ENCODE measurements around the gene NACAD. TPM values are rescaled to one million over a fixed set of nuclear protein-coding genes. Genes with fewer than 3 reads are reported as not detected.
A peak's percentile ranks its signal among the peaks of the same experiment; 100 is the strongest.

The NACAD gene
- total and polyA plus RNA-seq, 2 of the 4 experiments (the other 2 are of a cell fraction): 0.54 to 2.2 TPM

DNA sequence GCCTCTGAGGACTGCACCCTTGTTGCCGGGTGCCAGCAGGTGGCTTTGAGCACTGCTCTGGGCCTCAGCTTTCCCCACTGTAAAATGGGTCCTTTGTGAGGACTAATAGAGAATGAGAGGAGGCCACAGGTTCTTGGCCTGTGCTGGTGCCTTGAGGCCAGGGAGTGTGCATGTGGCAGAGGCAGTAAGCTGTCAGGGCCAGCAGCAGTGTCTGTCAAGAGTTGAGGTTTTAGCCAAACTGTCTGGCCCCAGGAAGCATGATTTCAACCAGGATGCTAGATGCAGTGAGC, 13.5 kb downstream of the NACAD start:
- Histone ChIP-seq H3K4ac (ENCODE audit: low read depth, low read length) (no peak overlapping the region), H3K27me3 (ENCODE audit: control insufficient read depth, insufficient read depth, low read length) (no peaks in the 10 kb centered on the region), H2BK5ac (ENCODE audit: low read depth, low read length, poor library complexity, severe bottlenecking) (no peak overlapping the region), H4K5ac (ENCODE audit: low read depth, low read length) (no peak overlapping the region), H3K4me1 (ENCODE audit: control insufficient read depth, insufficient read depth, low read length) (no peaks in the 10 kb centered on the region), H4K20me1 (ENCODE audit: insufficient read depth, low read length) (peaks cover 4% of the 10 kb centered on the region; the same call in 1 of the 2 replicates), H4K91ac (ENCODE audit: insufficient read depth, low read depth, low read length) (no peak overlapping the region), H4K8ac (ENCODE audit: low read depth in 2 of 2, low read length in 2 of 2) (no peak overlapping the region), H2AFZ (replicated peaks; ENCODE audit: low read length, poor library complexity) (no peak overlapping the region), H3K9me3 (ENCODE audit: control insufficient read depth, insufficient read depth, low read length) (no peaks in the 10 kb centered on the region), H2BK15ac (ENCODE audit: low read depth, low read length) (no peak overlapping the region), H3K14ac (replicated peaks; ENCODE audit: low read depth, low read length) (no peak overlapping the region), H3K9me1 (ENCODE audit: insufficient read depth, low read length) (peaks cover 11% of the 10 kb centered on the region), H3K4me3 (ENCODE audit: insufficient read depth, low read depth, low read length) (no peak overlapping the region), H3K36me3 (ENCODE audit: control insufficient read depth, insufficient read depth, low read length) (peaks cover 63% of the 10 kb centered on the region), H3K79me1 (ENCODE audit: low read depth in 1 of 2, low read length in 2 of 2) (peaks cover 3 to 9% of the 10 kb centered on the region in 2 experiments; a peak in 1 of 4 replicates), H2BK120ac (ENCODE audit: low read depth, low read length) (no peak overlapping the region), H2AK5ac (ENCODE audit: low read depth, low read length) (no peak overlapping the region), H3K27ac (ENCODE audit: insufficient read depth, low read length) (no peak overlapping the region), H3K18ac (ENCODE audit: low read depth, low read length) (no peak overlapping the region), H3K9ac (ENCODE audit: low read depth, low read length) (no peak overlapping the region), H3K4me2 (ENCODE audit: low read depth, low read length) (no peak overlapping the region), H3K23ac (ENCODE audit: low read depth, low read length) (no peak overlapping the region), H2AK9ac (replicated peaks; ENCODE audit: low read depth, low read length, poor library complexity) (peak overlapping the region; percentile 66), H2BK20ac (ENCODE audit: low read depth, low read length) (no peak overlapping the region), H3K56ac (ENCODE audit: extremely low read depth, insufficient read depth, low read length) (no peak overlapping the region)
- dilution Hi-C loops (cut with HindIII; ENCODE audit: low sequenced_read_pairs, unreplicated experiment): no loop called here
- intact Hi-C loops (cut with micrococcal nuclease): no loop called here
- no peak for DNase-seq
- no TSS peak for BruUV-seq (replicated peaks)
- POLR2A ChIA-PET (ENCODE audit: unreplicated experiment): no interaction called here
- WGBS, 2 experiments (ENCODE audit: extremely low coverage in 2 of 2, insufficient read length in 1 of 2): no CpG with 5 or more reads among the region's 1 CpG
- ATAC-seq (ENCODE audit: low read depth): no peak
- in situ Hi-C loops (cut with MboI; ENCODE audit: low sequenced_read_pairs): no loop called here
- no peak for TF ChIP-seq CHD1 (IDR thresholded peaks at IDR 0.05; ENCODE audit: low read depth, low read length)
- no peak for TF ChIP-seq NFE2L2 (IDR thresholded peaks at IDR 0.05; ENCODE audit: low read depth, low read length)
- CTCF ChIA-PET: no interaction called here
